GM21619 (cell line): Measurements from ENCODE around the gene POC1A.
A peak's percentile ranks its signal among the peaks of the same experiment; 100 is the strongest.

Source experiments
- ATAC-seq: cut with Tn5 transposase; IDR thresholded peaks from one replicate; pipeline ENCODE4 v1.9.1; 2021; ENCODE audit not compliant: unreplicated experiment

POC1A gene

GRCh38 chr3:52132930-52133329 is 21.3 kb downstream of the POC1A start:
- no peak for ATAC-seq

DNA sequence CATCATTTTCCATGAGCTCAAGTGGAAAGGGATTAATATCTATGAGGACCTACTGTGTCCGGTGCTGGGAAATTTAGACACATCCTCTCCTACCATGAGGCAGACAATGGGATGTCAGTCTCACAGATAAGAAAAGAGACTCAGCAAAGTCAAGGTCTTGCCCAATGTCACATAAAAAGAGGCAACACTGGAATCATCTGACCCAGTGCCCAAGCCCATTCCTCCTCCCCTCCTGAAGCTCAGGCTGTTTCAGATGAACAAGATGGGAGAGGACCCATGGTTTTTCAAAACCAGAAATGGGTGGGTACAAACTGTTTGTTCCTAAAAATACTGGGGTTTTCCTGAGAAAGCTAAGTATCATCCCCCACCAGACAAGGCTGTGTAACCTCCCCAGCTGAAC is 22.2 kb downstream of the POC1A start:
- ATAC-seq: no peak

DNA sequence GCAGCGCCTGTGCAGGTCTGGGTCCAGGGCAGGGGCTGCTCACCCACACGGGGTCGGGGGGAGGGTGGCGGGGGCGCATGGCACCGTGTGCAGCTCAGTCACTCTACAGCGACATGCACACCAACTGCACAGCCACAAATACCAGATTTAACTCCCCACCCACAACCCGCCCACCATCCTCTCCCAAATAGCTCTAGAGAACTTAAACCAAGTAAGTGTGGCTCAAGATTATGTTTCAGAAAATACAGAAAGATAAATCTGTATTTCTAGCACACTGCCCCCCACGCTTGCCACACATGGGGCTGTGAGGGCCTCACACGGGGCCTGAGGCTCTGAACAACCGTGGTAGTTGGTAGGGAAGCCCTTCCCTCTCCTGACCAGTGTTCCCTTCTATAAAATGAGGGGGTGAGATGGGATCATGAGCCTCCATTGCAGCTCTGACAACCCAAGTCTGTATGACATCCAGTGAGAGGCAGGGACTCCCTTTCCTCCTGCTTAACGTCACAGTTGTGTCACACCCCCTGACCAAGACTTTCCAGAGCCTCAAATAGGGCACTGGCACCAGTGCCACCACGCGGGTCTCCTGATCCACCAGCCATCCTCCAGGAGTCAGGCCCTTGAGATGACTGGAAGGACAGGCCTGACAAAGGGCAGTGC is 23.1 kb downstream of the POC1A start:
- ATAC-seq: no peak

DNA sequence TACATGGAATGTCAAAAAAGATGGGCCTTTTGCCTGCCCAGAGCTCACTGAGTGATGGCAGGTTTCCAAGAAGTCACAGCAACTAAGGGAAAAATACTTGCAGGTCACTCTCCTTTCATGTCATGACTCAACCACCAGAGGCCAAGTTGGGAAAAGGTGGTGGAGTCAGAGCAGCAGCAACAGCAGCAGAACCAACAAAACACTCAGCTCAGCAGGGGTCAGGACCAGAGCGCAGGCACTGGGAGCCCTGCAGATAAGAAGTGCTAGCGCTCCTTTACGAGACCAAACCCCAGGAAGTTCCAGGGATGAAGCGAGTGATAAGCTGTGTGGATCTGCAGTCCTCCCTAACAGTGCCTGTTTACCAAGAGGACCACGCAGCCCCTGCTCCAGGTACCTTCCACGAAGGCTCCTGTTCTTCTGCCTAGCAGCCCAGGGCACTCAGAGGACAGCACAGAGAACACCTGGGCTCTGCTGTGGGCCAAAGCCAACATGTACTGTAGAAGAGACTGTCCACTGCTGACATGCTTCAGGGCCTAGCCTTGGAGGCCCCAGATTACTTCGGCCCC is 26.0 kb downstream of the POC1A start:
- no peak for ATAC-seq

DNA sequence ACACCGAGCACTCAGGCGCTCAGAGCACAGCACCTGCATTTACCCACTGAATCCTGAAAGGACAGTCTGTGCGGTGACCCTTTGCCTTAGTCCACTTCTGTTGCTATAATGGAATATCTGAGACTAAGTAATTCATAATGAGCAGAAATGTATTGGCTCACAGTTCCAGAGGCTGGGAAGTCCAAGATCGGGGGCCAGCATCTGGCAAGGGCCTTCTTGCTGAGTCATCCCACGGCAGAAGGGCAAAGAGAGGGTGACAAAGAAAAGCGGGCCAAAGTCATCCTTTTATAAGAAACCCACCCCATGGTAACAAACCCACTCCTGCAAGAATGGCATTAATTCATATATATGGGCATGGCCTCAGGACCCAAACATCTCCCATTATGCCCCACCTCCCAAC is 27.7 kb downstream of the POC1A start:
- ATAC-seq: no peak

DNA sequence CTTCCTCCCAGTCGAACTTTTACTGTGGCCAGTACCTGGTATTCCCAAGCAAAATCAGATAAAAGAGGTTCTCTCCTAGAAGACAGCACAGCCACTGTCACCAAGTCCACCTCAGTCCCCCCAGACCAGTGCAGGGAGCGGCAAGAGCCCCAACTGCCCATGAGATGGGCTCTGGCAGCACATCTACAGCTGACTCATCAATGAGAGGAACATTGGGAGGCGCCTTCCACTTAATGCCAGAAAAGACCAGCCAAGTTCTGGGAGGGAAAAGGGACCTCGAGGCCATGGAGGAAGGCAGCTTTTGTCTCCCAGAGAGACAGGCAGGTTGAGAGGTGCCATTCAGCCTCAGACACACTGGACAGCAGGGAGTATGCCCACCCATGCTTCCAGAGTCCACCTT is 28.2 kb downstream of the POC1A start:
- ATAC-seq: no peak

GRCh38 chr3:52124766-52125165 is 29.5 kb downstream of the POC1A start:
- ATAC-seq: no peak

- no peak for ATAC-seq
These were observed 30.1 kb downstream of the POC1A start for GRCh38 chr3:52124126-52124525.

- ATAC-seq: peak; percentile 46
These were observed 31.0 kb downstream of the POC1A start for GRCh38 chr3:52123106-52123725.

DNA sequence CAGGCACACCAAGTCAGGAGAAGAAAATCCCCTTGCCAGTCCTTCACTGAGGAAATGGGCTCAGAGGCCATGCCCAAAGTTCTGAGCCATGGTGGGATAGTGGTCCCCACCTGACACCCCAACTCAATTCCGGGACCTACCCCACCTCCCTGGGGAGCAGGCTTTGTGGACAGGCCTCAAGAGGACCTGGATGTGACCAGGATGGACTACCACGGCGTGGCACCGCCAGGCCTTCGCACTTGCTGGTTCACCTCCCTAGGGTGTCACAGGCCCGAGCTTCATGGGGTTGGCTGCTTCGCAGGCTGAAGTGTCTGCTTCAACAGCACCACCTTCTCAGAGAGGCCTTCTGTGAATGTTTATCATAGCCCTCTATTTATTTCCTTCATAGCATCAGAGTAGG is 31.7 kb downstream of the POC1A start:
- ATAC-seq: no peak

- ATAC-seq: no peak
These were observed 32.4 kb downstream of the POC1A start for GRCh38 chr3:52121813-52122212.

GRCh38 chr3:52121464-52121805 is 32.8 kb downstream of the POC1A start:
- no peak for ATAC-seq

GRCh38 chr3:52120556-52121463 is 33.4 kb downstream of the POC1A start:
- ATAC-seq: no peak

GRCh38 chr3:52119826-52120225 is 34.4 kb downstream of the POC1A start:
- ATAC-seq: no peak

- no peak for ATAC-seq
These were observed 35.1 kb downstream of the POC1A start for GRCh38 chr3:52119099-52119498.

DNA sequence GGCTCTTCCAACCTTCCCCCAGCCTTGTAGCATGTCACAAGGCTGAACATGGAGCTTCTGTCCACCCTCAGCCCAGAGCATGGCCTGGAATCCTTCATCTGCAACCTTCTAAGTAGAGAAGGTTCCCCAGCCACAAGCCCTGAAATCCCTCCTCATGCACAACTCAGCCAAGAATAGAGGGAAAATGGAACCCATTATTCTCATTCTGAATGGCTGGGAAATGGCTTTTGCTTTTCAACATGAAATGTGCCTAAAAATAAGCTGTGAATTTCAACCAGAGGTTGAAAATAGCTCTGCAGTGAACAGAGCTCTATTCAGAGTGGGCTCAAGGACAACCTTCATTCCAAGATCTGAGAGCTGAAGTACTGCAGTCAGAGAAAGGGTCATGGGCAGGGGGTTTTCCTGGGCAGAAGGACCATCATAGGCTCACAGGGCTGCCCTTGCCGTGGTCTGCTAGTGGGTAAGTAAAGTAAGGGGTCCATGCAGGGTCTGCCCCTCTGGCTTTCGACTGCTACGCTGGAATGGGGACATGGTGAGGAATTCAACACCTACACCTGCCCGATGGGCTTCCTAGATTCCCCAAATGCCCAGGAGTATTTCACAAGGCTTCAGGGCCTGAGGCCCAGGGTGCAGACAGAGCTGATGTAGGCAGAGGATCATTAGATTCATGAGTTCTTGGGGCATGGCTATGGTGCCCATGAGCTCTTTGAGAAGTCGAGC is 35.9 kb downstream of the POC1A start:
- ATAC-seq: no peak

DNA sequence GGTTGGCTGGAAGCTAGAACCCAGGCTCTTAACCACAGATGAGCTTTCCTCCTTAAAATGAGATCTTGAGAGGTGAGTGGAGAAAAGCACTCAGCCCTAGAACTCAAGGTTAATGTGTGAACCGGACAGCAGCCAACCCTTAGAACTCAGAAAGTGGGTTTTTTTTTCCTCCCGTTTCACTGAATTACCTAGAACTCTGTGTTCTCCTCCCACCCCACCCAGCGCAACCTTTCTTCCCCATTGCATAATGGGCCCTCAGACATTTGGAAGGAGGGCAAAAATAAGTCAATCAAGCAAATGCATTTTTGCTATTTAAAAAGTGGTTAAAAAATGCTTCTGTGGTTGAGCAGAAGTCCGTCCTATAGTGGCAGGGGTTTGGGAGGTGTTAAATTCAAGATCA is 36.7 kb downstream of the POC1A start:
- ATAC-seq: no peak

GRCh38 chr3:52112056-52112455 is 42.2 kb downstream of the POC1A start:
- ATAC-seq: no peak

DNA sequence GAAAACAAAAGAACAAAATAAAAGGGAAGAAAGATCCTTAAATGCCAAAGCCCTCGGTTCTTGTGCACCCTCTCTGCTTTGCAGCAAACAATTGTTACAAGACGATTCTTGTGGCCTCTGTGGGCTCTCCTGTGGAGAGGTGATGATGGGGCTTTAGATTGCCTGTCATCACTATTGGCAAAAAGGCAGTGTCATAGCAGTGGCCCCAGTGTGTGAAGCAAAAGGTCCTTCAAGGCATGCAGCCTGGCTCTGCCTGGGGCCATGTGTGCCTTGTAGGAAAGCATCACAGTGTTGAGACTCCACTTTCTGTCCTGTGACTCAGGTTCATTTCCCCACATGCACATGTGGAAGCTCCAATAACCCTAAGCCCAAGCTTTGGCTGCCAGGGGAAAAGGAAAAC is 43.7 kb downstream of the POC1A start:
- ATAC-seq: no peak

- ATAC-seq: no peak
These were observed 44.5 kb downstream of the POC1A start for GRCh38 chr3:52109611-52110301.
